ENCODE data around the gene RAB6B. TPM values are rescaled to one million over a fixed set of nuclear protein-coding genes. Genes with fewer than 3 reads are reported as not detected.

The RAB6B gene
- total RNA-seq, 1 donor from 2014 or later: 25.7 TPM

DNA sequence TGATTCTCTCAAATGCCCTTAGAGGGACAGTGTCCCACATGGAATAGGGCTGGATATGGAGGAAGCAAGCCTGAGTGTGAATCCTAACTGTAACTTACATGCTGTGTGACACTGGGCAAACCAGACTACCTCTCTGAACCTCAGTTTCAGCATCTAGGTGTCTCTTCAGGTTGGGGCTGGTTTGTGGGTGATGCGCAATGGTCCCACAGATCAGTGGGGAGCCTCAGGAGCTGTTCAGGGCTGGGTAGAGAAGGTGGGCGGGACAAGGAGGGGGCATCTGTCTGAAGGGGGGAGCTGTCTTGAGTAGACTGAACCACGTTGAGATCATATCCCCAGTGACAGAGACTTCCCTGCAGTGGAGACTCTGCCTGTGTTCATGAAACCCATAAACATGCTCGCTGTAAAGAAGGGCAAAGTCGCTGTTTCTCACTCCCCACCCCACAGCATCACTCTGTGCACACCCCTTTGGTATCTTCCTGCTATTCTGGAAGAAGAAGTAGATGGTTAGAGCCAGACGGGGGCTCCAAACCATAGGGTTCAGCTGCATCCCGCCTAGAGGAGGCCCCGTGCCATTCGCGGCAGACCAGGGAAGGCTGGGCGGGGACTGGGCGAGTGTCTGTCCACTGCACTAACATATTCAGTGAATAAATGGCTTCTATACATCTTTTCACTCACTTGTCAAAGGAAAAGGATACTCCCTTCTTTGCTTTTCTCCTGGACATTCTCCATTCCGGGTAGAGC, 61.6 kb downstream of the RAB6B start:
- Mint-ChIP-seq H3K4me3 (ENCODE audit: unreplicated experiment) (no peak overlapping the region), H3K36me3 (ENCODE audit: low read depth) (peaks cover 15% of the 10 kb centered on the region), H3K9me3 (ENCODE audit: low read depth) (no peaks in the 10 kb centered on the region), H3K4me1 (ENCODE audit: low read depth) (no peaks in the 10 kb centered on the region), H3K27ac (ENCODE audit: unreplicated experiment) (no peak overlapping the region), H3K27me3 (ENCODE audit: low read depth) (no peaks in the 10 kb centered on the region)
- no peak for DNase-seq (ENCODE audit: low spot score)
- TF ChIP-seq, protein P1, sequence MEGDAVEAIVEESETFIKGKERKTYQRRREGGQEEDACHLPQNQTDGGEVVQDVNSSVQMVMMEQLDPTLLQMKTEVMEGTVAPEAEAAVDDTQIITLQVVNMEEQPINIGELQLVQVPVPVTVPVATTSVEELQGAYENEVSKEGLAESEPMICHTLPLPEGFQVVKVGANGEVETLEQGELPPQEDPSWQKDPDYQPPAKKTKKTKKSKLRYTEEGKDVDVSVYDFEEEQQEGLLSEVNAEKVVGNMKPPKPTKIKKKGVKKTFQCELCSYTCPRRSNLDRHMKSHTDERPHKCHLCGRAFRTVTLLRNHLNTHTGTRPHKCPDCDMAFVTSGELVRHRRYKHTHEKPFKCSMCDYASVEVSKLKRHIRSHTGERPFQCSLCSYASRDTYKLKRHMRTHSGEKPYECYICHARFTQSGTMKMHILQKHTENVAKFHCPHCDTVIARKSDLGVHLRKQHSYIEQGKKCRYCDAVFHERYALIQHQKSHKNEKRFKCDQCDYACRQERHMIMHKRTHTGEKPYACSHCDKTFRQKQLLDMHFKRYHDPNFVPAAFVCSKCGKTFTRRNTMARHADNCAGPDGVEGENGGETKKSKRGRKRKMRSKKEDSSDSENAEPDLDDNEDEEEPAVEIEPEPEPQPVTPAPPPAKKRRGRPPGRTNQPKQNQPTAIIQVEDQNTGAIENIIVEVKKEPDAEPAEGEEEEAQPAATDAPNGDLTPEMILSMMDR (IDR thresholded peaks at IDR 0.05): no peak

DNA sequence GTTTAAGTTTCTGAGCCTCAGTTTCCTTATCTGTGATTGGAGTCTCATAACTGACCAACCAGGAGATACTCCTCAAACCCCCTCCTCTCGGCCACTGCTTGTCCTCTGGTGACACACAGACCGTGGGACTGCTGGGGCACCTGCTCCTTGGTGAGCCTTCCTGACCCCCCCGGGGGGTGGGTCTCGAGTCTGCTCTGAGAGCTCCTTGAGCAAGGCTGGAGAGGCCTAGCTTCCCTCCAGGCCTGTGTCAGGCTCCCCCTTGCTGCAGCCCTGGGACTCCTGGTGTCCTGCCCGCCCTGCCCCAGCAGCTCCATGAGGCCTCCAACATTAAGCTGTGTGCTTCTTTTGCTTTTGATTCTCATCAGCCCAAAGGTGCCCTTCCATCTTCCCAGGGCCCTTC, 62.4 kb downstream of the RAB6B start:
- no peak overlapping the region for H3K27ac Mint-ChIP-seq (ENCODE audit: unreplicated experiment)

DNA sequence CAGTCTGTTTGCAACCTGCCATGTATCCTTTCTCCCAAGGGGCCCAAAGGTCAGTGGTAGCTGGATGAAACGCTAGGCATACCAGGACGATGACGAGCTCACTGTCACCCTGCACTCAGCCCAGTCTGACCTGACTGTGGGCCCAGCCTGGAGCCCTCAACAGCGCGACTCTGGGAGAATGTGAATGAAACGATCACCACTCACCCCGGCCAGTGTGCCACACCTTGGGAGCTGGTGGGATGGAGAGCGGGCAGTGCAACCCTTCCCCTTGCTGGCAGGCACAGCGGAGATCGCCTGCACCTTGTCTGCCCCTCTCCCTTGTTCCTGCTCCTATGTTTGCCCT, 62.9 kb downstream of the RAB6B start:
- no peak overlapping the region for H3K27ac Mint-ChIP-seq (ENCODE audit: unreplicated experiment)

More for the DNA sequence above, 62.4 kb downstream of the RAB6B start:
- TF ChIP-seq, protein P1 (IDR thresholded peaks at IDR 0.05): no peak
- H3K9me3 Mint-ChIP-seq (ENCODE audit: low read depth): no peaks in the 10 kb centered on the region
- no peaks in the 10 kb centered on the region for H3K27me3 Mint-ChIP-seq (ENCODE audit: low read depth)
- H3K4me1 Mint-ChIP-seq (ENCODE audit: low read depth): no peaks in the 10 kb centered on the region
- peaks cover 15% of the 10 kb centered on the region for H3K36me3 Mint-ChIP-seq (ENCODE audit: low read depth)
- H3K4me3 Mint-ChIP-seq (ENCODE audit: unreplicated experiment): no peak overlapping the region
- no peak for DNase-seq (ENCODE audit: low spot score)

DNA sequence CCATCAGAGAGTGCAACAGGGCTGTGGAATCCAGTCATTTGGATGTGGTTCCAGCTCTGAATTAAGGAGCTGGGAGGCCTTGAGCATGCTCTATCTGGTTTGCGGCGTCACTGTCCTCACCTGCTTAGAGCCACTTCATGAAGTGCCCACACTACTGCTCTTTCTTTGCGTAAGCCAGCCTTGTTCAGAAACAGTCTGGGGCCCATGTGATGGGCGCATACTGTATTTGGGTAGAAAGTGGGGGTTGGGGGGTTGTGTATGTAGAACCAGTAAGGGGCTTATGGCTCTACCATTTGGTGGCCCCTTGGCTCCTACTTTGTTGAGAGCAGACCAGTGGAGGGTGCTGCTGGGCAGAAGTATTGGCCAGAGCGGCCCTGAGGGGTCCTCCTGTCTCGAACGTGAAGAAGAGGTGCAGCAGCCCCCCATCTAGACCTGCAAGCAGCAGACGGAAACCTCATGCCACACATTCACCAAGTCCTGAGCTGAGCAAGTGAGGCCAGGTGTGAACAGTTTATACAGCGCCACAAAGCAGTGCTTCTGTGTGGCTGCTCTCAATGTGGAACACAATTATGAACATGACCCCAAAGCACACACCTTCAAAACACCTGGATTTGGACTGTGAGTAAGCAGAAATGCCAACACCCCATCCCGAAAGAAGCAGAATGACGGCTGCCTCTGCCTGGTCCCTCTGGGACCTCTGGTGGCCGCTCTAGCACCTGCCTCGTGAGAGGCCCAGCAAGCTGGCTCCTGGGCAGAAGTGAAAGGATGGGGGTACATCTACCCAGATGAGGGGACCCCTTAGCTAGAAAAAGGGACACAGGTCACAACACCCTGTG, 63.5 kb downstream of the RAB6B start:
- TF ChIP-seq, protein P1 (IDR thresholded peaks at IDR 0.05): no peak
- Mint-ChIP-seq H3K4me1 (ENCODE audit: low read depth) (no peaks in the 10 kb centered on the region), H3K4me3 (ENCODE audit: unreplicated experiment) (no peak overlapping the region), H3K27ac (ENCODE audit: unreplicated experiment) (no peak overlapping the region), H3K27me3 (ENCODE audit: low read depth) (no peaks in the 10 kb centered on the region), H3K9me3 (ENCODE audit: low read depth) (no peaks in the 10 kb centered on the region), H3K36me3 (ENCODE audit: low read depth) (peaks cover 12% of the 10 kb centered on the region)
- DNase-seq (ENCODE audit: low spot score): no peak

More for the DNA sequence above, 62.9 kb downstream of the RAB6B start:
- no peaks in the 10 kb centered on the region for H3K4me1 Mint-ChIP-seq (ENCODE audit: low read depth)
- H3K36me3 Mint-ChIP-seq (ENCODE audit: low read depth): peaks cover 12% of the 10 kb centered on the region
- TF ChIP-seq, protein P1 (IDR thresholded peaks at IDR 0.05): no peak
- no peaks in the 10 kb centered on the region for H3K9me3 Mint-ChIP-seq (ENCODE audit: low read depth)
- H3K4me3 Mint-ChIP-seq (ENCODE audit: unreplicated experiment): no peak overlapping the region
- H3K27me3 Mint-ChIP-seq (ENCODE audit: low read depth): no peaks in the 10 kb centered on the region
- DNase-seq (ENCODE audit: low spot score): no peak

DNA sequence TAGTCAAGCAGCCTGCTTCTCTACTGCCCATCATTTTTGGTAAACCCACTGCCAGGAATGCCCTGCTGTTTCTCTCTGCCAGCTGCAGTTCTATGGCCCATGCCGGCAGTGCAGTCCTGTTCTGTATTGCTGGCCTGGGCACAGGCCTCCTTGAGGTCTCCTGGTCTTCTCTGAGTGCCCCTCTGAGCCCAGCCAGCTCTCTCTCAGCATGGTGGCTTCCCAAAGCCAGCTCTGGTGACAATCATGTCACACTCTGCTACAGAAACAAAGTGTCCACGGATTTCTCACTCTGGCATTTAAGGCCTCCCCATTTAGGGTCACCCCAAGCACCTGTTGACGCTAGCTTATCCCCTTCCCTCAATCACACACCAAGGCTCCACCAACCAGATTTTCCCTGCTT, 65.6 kb downstream of the RAB6B start:
- no peaks in the 10 kb centered on the region for H3K27me3 Mint-ChIP-seq (ENCODE audit: low read depth)

More for the DNA sequence above, 65.6 kb downstream of the RAB6B start:
- DNase-seq (ENCODE audit: low spot score): no peak
- no peak overlapping the region for H3K4me3 Mint-ChIP-seq (ENCODE audit: unreplicated experiment)
- no peaks in the 10 kb centered on the region for H3K9me3 Mint-ChIP-seq (ENCODE audit: low read depth)
- no peaks in the 10 kb centered on the region for H3K4me1 Mint-ChIP-seq (ENCODE audit: low read depth)
- peaks cover 5% of the 10 kb centered on the region for H3K36me3 Mint-ChIP-seq (ENCODE audit: low read depth)
- TF ChIP-seq, protein P1 (IDR thresholded peaks at IDR 0.05): no peak
- H3K27ac Mint-ChIP-seq (ENCODE audit: unreplicated experiment): no peak overlapping the region
